Fibroblast of mammary gland (primary cell): ENCODE measurements around the gene RADIL.
A peak's percentile ranks its signal among the peaks of the same experiment; 100 is the strongest.

ENCODE experiments used
- DNase-seq: peaks from one replicate; pipeline ENCODE4 v3.0.0-alpha.2; 2010; ENCODE audit warnings: low read depth
- H3K4me3 ChIP-seq: 2 replicates; pipeline ENCODE4 v1.5.1; 2011; ENCODE audit warnings: low read depth, mild to moderate bottlenecking, low read length, moderate library complexity; ENCODE audit not compliant: control insufficient read depth
- TF ChIP-seq, protein P1 (sequence below): conservative IDR thresholded peaks from 2 replicates; pipeline ENCODE4 v1.5.1; 2011; ENCODE audit warnings: low read depth, low read length, inconsistent platforms; ENCODE audit not compliant: control insufficient read depth, insufficient read depth

The RADIL gene

DNA sequence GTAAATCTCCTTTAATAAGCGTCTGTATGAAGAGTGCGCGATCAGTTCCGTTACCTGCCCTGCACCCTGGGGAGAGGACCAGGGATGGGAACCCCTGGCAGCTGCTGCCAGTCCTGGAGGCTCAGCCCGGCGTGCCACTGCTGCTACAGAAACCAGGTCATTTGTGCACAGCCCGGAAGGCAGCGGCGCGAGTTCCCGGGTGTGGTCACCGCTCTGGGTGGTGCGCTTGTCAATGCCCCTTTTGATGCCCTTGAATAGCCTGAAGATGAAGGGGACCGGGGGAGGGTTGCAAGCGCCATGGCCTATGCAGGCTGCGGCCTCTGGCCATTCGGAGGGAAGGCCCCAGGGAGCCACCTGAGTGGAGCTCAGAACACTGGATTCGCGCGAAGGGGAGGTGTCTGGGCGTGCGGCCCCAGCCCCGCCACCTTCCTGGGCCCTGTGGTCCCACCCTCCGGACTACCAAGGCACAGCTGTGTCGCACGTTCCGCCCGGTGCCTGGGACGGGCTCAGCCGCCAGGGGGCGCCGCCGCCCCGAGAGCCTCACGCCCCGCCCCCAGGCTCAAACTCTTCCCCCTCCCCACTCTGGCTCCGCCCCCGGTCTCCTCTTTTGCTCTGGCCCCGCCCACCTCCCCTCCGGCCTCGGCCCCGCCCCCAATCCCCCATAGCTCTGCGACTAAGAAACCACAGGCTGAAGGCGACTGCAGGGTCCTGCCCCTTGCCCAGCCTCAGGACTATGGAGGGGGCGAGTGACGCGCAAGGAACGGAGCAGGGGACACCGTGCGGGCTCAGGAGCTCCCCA is 91.6 kb downstream of the RADIL start:
- peak; percentile 48 for DNase-seq
- H3K4me3 ChIP-seq = peak overlapping the region; percentile 9
- TF ChIP-seq, protein P1, sequence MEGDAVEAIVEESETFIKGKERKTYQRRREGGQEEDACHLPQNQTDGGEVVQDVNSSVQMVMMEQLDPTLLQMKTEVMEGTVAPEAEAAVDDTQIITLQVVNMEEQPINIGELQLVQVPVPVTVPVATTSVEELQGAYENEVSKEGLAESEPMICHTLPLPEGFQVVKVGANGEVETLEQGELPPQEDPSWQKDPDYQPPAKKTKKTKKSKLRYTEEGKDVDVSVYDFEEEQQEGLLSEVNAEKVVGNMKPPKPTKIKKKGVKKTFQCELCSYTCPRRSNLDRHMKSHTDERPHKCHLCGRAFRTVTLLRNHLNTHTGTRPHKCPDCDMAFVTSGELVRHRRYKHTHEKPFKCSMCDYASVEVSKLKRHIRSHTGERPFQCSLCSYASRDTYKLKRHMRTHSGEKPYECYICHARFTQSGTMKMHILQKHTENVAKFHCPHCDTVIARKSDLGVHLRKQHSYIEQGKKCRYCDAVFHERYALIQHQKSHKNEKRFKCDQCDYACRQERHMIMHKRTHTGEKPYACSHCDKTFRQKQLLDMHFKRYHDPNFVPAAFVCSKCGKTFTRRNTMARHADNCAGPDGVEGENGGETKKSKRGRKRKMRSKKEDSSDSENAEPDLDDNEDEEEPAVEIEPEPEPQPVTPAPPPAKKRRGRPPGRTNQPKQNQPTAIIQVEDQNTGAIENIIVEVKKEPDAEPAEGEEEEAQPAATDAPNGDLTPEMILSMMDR = peak; percentile 34

DNA sequence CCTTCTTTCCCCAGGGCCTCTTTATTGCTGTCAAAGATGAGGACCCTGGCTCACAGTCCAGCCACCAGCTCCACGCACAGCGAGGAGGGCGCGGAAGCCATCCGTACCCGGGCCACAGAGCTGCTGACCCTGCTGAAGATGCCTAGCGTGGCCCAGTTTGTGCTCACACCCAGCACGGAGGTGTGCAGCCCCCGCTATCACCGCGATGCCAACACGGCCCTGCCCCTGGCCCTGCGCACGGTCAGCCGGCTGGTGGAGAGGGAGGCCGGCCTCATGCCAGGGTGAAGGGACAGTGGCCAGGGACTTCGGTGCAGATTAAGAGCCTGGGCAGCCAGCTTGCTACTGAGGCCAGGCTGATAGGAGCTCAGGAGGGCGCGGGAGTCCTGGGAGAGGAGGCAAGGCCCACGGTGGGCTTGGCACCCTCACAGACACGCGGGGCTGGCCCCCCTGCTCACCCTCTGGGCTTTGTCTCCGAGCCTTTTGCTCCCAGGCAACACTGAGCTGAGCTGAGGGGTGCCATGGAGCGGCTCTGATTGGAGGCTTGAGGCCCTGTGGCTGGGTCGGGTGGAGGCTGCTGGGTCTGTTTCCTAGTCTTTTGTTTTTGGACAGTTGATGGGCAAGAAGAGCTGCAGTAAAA is 92.3 kb downstream of the RADIL start:
- no peak for DNase-seq
- TF ChIP-seq, protein P1 = no peak
- no peak overlapping the region for H3K4me3 ChIP-seq

GRCh38 chr7:4790516-4790991 is 93.0 kb downstream of the RADIL start:
- TF ChIP-seq, protein P1 = no peak
- H3K4me3 ChIP-seq = no peak overlapping the region

DNA sequence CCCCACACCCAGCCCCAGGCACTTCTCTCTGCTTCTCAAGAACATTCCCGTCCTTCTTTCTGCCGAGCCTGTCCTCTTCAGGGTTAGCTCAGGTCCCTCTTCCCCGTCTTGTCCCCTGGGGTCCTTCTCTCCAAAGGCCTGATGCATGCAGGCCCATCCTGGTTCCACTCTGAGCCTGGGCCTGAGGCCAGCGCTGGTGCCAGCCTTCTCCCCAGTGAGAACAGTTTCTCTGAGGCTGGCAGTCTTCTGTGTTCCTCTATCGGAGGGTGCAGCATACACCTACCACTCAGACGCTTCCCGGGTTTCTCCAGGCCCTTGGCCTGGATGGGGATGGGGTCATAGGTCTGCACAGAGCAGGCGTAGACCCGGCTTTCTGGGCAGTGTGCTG is 93.4 kb downstream of the RADIL start:
- TF ChIP-seq, protein P1 = no peak
- H3K4me3 ChIP-seq = no peak overlapping the region
- no peak for DNase-seq

More at GRCh38 chr7:4790516-4790991, 93.0 kb downstream of the RADIL start:
- DNase-seq = no peak

DNA sequence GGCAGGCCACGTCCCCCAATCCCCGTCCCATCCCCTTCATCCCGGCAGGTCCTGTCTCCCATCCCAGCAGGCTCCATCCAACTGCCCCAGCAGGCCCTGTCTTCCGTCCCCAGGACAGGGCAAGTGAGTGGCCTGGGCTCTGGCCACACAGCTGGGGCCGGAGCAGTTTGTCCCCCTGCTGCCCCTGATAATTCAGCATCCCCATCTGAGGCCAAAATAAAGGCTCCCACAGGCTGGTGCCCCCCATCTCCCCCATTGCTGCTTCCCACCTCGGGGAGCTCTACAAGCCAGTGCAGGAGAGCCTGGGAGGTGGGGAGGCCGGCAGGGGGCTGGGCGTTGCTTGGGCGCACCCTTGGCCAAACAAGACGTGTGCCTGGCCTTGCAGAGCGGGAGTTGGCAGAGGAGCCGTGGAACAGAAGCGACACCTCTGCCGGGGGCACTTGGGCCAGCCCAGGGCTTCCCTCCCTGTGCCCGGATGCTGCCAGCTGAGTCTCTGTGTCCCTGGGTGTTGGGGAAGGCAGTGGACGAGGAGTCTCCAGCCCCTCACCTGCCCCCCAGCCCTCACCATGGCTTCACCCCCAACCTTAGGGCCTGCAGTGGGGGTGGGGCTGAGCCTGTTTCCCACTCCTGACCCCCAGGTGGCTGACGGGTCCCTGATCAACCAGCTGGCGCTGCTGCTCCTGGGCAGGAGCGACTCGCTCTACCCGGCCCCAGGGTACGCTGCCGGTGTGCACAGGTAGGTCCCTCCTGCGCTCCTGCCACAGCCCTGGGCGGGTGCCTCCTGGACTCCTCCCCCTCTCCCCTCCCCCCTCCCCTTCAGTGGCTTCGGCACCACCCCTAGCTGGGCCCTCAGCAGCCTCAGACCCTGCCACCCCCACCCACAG is 94.1 kb downstream of the RADIL start:
- H3K4me3 ChIP-seq = no peak overlapping the region

More for the DNA sequence above, 94.1 kb downstream of the RADIL start:
- TF ChIP-seq, protein P1 = no peak
- DNase-seq = no peak
